ENCODE measurements around the gene FOXB1.

The FOXB1 gene

DNA sequence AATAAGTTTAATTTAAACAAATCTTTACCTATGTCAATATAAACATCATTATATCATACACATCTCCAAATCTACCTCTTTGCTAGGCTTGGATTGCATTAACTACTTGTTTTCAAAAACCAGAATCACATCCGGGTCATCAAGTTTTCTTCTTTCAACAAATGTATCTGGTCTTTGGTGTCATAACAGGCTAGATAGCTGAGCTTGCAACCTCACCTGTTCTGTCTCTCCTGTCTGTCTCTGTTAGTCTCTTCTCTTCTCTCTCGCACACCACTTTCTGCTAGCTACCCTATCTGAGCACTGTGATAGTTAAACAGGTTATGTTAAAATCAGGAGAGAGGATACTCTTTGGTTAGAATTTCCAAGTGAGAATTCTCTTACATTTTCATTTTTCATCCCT lies 6.7 kb downstream of the FOXB1 start:
- no peak for DNase-seq (ENCODE audit: low read depth)
- TF ChIP-seq, protein P1, sequence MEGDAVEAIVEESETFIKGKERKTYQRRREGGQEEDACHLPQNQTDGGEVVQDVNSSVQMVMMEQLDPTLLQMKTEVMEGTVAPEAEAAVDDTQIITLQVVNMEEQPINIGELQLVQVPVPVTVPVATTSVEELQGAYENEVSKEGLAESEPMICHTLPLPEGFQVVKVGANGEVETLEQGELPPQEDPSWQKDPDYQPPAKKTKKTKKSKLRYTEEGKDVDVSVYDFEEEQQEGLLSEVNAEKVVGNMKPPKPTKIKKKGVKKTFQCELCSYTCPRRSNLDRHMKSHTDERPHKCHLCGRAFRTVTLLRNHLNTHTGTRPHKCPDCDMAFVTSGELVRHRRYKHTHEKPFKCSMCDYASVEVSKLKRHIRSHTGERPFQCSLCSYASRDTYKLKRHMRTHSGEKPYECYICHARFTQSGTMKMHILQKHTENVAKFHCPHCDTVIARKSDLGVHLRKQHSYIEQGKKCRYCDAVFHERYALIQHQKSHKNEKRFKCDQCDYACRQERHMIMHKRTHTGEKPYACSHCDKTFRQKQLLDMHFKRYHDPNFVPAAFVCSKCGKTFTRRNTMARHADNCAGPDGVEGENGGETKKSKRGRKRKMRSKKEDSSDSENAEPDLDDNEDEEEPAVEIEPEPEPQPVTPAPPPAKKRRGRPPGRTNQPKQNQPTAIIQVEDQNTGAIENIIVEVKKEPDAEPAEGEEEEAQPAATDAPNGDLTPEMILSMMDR (conservative IDR thresholded peaks at IDR 0.05; ENCODE audit: low read length), result no peak
- no peak overlapping the region for H3K4me3 ChIP-seq (ENCODE audit: low read length)

DNA sequence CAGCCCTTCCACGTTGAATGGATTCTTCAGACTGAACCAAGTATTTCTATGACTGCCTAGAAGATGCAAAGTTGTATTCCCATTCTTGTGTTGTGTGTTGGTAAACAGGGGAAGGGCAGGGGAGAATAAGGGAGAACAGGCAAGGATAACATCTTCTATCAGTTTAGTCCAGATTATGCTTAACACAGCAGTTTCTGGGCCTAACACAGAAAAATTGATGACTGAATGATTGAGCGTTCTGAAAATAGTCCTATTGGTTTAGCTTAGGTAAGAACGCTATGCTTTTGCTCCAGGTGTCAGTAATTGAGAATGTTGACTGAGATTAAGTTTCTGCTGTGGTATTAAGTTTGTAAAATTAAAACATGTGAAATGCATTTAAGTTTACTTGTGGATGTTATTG lies 8.6 kb downstream of the FOXB1 start:
- TF ChIP-seq, protein P1 (conservative IDR thresholded peaks at IDR 0.05; ENCODE audit: low read length), result no peak
- no peak for DNase-seq (ENCODE audit: low read depth)
- H3K4me3 ChIP-seq (ENCODE audit: low read length), result no peak overlapping the region

DNA sequence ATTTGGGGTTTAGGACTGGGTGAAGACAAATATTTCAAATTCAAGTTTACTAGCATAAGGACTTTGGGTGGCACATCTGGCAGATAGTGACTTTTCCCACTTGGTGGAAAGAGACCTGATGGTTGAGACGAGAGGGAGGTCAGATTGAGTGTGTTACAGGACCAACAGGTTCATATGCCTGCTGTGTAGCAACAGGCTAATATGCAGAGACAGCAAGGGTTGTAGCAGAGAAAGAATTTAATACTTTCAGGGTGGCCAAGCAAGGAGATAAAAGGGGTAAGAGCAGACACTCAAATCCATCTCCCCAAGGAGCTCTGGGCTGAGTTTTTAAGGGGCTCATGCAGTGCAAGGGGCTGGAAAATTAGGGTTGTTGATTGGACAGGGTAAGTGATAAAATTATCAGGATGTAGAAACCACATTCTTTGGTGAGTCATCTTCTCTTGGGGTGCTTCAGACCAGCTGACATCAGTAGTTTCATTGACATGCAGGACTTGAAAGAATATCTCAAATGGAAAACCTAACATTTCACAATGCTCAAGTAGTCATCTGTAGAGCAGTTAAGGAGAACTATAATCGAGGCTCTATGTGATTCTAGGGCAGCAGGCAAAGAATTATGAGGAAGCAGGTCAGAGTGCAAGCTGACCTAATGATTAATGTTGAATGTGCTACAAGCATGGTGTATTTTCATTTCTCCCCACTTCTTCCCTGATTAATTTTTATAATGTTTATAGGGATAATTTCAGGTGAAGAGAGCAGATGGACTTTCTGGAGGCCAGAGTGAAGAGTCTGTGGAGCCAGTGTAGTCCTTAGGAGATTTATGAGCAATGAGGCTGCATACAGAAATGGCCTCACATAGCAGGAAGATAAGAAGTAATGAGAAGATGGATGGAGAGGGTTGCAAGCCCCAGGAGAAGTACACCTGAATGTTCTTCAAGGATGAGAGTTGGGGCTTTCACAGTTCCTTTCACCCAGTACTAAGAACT lies 13.7 kb downstream of the FOXB1 start:
- TF ChIP-seq, protein P1 (conservative IDR thresholded peaks at IDR 0.05; ENCODE audit: low read length), result no peak
- DNase-seq (ENCODE audit: low read depth), result no peak

DNA sequence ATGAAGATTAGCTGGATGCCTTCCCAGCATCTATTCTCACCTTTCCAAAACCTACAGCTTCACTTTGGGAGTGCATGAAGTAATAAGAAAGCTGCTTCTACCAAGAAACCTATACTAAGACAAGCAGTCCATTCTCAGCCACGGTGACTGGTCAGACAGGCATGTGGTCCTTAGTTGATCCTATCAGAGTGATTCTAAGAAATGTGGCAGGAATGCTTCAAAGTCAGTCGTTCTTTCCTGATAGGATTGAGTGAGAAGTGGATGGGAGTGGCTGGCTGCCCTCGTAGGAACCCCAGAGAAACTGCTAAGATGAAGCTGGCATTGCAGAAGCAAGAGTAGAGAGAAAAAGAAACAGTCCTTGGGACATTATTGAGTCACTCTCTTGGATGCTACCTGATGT lies 16.6 kb downstream of the FOXB1 start:
- TF ChIP-seq, protein P1 (conservative IDR thresholded peaks at IDR 0.05; ENCODE audit: low read length), result no peak
- no peak for DNase-seq (ENCODE audit: low read depth)

More for the DNA sequence above, 13.7 kb downstream of the FOXB1 start:
- no peak overlapping the region for H3K4me3 ChIP-seq (ENCODE audit: low read length)

DNA sequence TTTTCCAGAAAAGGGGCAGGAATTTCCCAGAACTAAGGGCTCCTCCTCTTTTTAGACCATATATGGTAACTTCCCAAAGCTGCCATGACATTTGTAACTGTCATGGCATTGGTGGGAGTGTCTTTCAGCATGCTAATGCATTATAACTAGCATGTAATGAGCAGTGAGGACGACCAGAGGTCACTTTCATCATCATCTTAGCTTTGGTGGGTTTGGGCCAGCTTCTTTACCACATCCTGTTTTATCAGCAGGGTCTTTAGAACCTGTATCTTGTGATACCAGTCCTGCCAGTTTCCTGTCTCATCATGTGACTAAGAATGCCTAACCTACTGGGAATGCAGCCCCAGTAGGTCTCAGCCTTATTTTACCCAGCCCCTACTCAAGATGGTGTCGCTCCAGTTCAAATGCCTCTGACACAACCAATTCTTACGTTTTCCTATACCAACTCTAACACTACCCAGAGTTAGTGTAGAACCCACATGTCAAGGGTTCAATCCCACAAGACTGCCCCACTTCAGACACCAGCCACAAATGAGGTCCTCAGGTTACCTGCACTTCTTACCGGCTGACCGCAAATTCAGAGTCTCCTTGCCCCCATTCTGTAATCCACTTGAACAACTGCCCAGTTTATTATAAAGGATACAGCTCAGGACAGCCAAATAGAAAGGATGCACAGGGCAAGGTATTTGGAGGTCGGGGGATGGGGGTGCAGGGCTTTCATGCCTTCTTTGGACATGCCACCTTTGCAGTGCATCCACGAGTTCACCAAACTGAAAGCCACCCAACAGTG lies 17.7 kb downstream of the FOXB1 start:
- no peak overlapping the region for H3K4me3 ChIP-seq (ENCODE audit: low read length)
- TF ChIP-seq, protein P1 (conservative IDR thresholded peaks at IDR 0.05; ENCODE audit: low read length), result no peak
- no peak for DNase-seq (ENCODE audit: low read depth)

More for the DNA sequence above, 16.6 kb downstream of the FOXB1 start:
- no peak overlapping the region for H3K4me3 ChIP-seq (ENCODE audit: low read length)

DNA sequence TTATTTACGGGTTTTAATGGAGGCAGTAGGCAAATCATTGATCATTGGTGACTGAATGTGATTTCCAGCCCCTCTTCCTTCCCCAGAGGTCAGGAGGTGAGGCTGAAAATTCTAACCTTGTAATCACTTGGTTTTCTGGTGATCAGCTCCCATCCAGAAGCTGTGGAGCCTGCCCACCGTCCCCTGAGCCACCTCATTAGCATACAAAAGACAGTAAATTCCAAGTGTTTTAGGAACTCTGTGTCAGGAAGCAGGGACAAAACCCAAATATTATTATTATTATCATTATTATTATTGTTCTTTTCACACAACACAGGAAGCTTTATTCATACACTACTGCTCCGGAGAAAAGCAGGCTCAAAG lies 18.2 kb downstream of the FOXB1 start:
- DNase-seq (ENCODE audit: low read depth), result no peak
- no peak overlapping the region for H3K4me3 ChIP-seq (ENCODE audit: low read length)
- TF ChIP-seq, protein P1 (conservative IDR thresholded peaks at IDR 0.05; ENCODE audit: low read length), result no peak

Data from AG10803 (cell line).